Stimulated activated memory B cell treated with anti-CD40 and anti-IgM and Interleukin-4, amounts not matched to agents 10 μg/mL and 1 μg/mL and 100 μg/mL, for 72 hours (primary cell): ENCODE measurements around the gene KIF1C.

Experiments used
- ATAC-seq: fragments of 150-1000 bp; cut with Tn5 transposase; 2 replicates; pipeline ENCODE4 v1.10.0; 2021
- H3K27ac Mint-ChIP-seq: one replicate; pipeline ENCODE4 v1.8.0; 2022; ENCODE audit warnings: mild to moderate bottlenecking, mixed read lengths
- H3K27me3 Mint-ChIP-seq: one replicate; pipeline ENCODE4 v1.8.0; 2022; ENCODE audit warnings: mixed read lengths
- H3K36me3 Mint-ChIP-seq: one replicate; pipeline ENCODE4 v1.8.0; 2022; ENCODE audit warnings: mixed read lengths
- H3K4me1 Mint-ChIP-seq: one replicate; pipeline ENCODE4 v1.8.0; 2022; ENCODE audit warnings: mixed read lengths
- H3K4me3 Mint-ChIP-seq: one replicate; pipeline ENCODE4 v1.8.0; 2022; ENCODE audit warnings: mild to moderate bottlenecking, moderate library complexity, mixed read lengths
- H3K9me3 Mint-ChIP-seq: one replicate; pipeline ENCODE4 v1.8.0; 2022; ENCODE audit warnings: mixed read lengths

Gene KIF1C

GRCh38 chr17:4997302-4998026, at the start of gene KIF1C, which contains the start of gene INCA1:
KIF1C (plus strand) TSS chr17:4997950; CDS start chr17:5000247, 2,297 bp downstream.
INCA1 (minus strand) TSS chr17:4997522; CDS start chr17:4994437, 3,085 bp downstream.
- H3K27me3 Mint-ChIP-seq, result peaks cover 10% of the 10 kb centered on the region
- H3K9me3 Mint-ChIP-seq, result no peaks in the 10 kb centered on the region
- H3K4me1 Mint-ChIP-seq, result peaks cover 34% of the 10 kb centered on the region
- H3K27ac Mint-ChIP-seq, result peak within 1 kb of the TSS; percentile 85
- ATAC-seq, result peak; percentile 96
- H3K36me3 Mint-ChIP-seq, result peaks cover 23% of the 10 kb centered on the region
- peak within 1 kb of the TSS; percentile 97 for H3K4me3 Mint-ChIP-seq

- H3K27ac Mint-ChIP-seq, result peak within 1 kb of the TSS; percentile 92
- H3K27me3 Mint-ChIP-seq, result no peaks in the 10 kb centered on the region
- no peaks in the 10 kb centered on the region for H3K9me3 Mint-ChIP-seq
- peaks cover 40% of the 10 kb centered on the region for H3K36me3 Mint-ChIP-seq
- H3K4me1 Mint-ChIP-seq, result peaks cover 63% of the 10 kb centered on the region
- peak; percentile 62 for ATAC-seq
- peak within 1 kb of the TSS; percentile 95 for H3K4me3 Mint-ChIP-seq
These were observed 49.4 kb upstream of the KIF1C start, which contains the start of gene PFN1 for GRCh38 chr17:4948166-4948930. PFN1 (minus strand) TSS chr17:4948530; CDS start chr17:4948394, 136 bp downstream.

GRCh38 chr17:4948931-4949320, 48.8 kb upstream of the KIF1C start:
- H3K4me1 Mint-ChIP-seq, result peaks cover 57% of the 10 kb centered on the region
- H3K36me3 Mint-ChIP-seq, result peaks cover 37% of the 10 kb centered on the region
- peak overlapping the region; percentile 92 for H3K27ac Mint-ChIP-seq
- H3K9me3 Mint-ChIP-seq, result no peaks in the 10 kb centered on the region
- H3K4me3 Mint-ChIP-seq, result peak overlapping the region; percentile 95
- no peaks in the 10 kb centered on the region for H3K27me3 Mint-ChIP-seq
- ATAC-seq, result peak; percentile 79

GRCh38 chr17:4949321-4950074, 48.3 kb upstream of the KIF1C start:
- peak overlapping the region; percentile 92 for H3K27ac Mint-ChIP-seq
- ATAC-seq, result peak; percentile 62
- H3K4me1 Mint-ChIP-seq, result peaks cover 52% of the 10 kb centered on the region
- peaks cover 31% of the 10 kb centered on the region for H3K36me3 Mint-ChIP-seq
- peak overlapping the region; percentile 95 for H3K4me3 Mint-ChIP-seq
- H3K27me3 Mint-ChIP-seq, result no peaks in the 10 kb centered on the region
- H3K9me3 Mint-ChIP-seq, result no peaks in the 10 kb centered on the region

GRCh38 chr17:4950075-4950745, 47.5 kb upstream of the KIF1C start:
- ATAC-seq, result no peak
- no peaks in the 10 kb centered on the region for H3K9me3 Mint-ChIP-seq
- H3K4me1 Mint-ChIP-seq, result peaks cover 44% of the 10 kb centered on the region
- H3K36me3 Mint-ChIP-seq, result peaks cover 24% of the 10 kb centered on the region
- peak overlapping the region; percentile 87 for H3K4me3 Mint-ChIP-seq
- H3K27me3 Mint-ChIP-seq, result no peaks in the 10 kb centered on the region
- peak overlapping the region; percentile 92 for H3K27ac Mint-ChIP-seq

GRCh38 chr17:4950746-4951204, 47.0 kb upstream of the KIF1C start, which contains the start of gene ENO3:
ENO3 (plus strand) TSS chr17:4951119; CDS start chr17:4951830, 711 bp downstream.
- peak within 1 kb of the TSS; percentile 87 for H3K4me3 Mint-ChIP-seq
- no peaks in the 10 kb centered on the region for H3K9me3 Mint-ChIP-seq
- ATAC-seq, result no peak
- no peaks in the 10 kb centered on the region for H3K27me3 Mint-ChIP-seq
- peaks cover 22% of the 10 kb centered on the region for H3K36me3 Mint-ChIP-seq
- peaks cover 39% of the 10 kb centered on the region for H3K4me1 Mint-ChIP-seq
- peak within 1 kb of the TSS; percentile 92 for H3K27ac Mint-ChIP-seq

GRCh38 chr17:4951486-4951885, 46.3 kb upstream of the KIF1C start:
- no peaks in the 10 kb centered on the region for H3K9me3 Mint-ChIP-seq
- no peak for ATAC-seq
- H3K4me1 Mint-ChIP-seq, result peaks cover 33% of the 10 kb centered on the region
- H3K27ac Mint-ChIP-seq, result peak overlapping the region; percentile 92
- H3K4me3 Mint-ChIP-seq, result peak overlapping the region; percentile 87
- no peaks in the 10 kb centered on the region for H3K27me3 Mint-ChIP-seq
- H3K36me3 Mint-ChIP-seq, result peaks cover 23% of the 10 kb centered on the region

GRCh38 chr17:4953451-4953961, 44.2 kb upstream of the KIF1C start:
- peaks cover 23% of the 10 kb centered on the region for H3K36me3 Mint-ChIP-seq
- ATAC-seq, result no peak
- H3K4me1 Mint-ChIP-seq, result peaks cover 31% of the 10 kb centered on the region
- H3K27ac Mint-ChIP-seq, result no peak overlapping the region
- H3K4me3 Mint-ChIP-seq, result no peak overlapping the region
- no peaks in the 10 kb centered on the region for H3K9me3 Mint-ChIP-seq
- H3K27me3 Mint-ChIP-seq, result no peaks in the 10 kb centered on the region

GRCh38 chr17:4955091-4955490, 42.7 kb upstream of the KIF1C start:
- Mint-ChIP-seq H3K27ac (no peak overlapping the region), H3K36me3 (peaks cover 35% of the 10 kb centered on the region), H3K4me1 (peaks cover 32% of the 10 kb centered on the region), H3K9me3 (no peaks in the 10 kb centered on the region), H3K4me3 (no peak overlapping the region), H3K27me3 (no peaks in the 10 kb centered on the region)
- no peak for ATAC-seq

GRCh38 chr17:4956493-4957061, 41.2 kb upstream of the KIF1C start:
- no peaks in the 10 kb centered on the region for H3K9me3 Mint-ChIP-seq
- ATAC-seq, result no peak
- no peak overlapping the region for H3K4me3 Mint-ChIP-seq
- peak overlapping the region; percentile 54 for H3K27ac Mint-ChIP-seq
- peaks cover 44% of the 10 kb centered on the region for H3K36me3 Mint-ChIP-seq
- no peaks in the 10 kb centered on the region for H3K27me3 Mint-ChIP-seq
- H3K4me1 Mint-ChIP-seq, result peaks cover 18% of the 10 kb centered on the region

- no peaks in the 10 kb centered on the region for H3K9me3 Mint-ChIP-seq
- H3K36me3 Mint-ChIP-seq, result peaks cover 44% of the 10 kb centered on the region
- H3K27me3 Mint-ChIP-seq, result no peaks in the 10 kb centered on the region
- no peak overlapping the region for H3K27ac Mint-ChIP-seq
- ATAC-seq, result no peak
- peaks cover 12% of the 10 kb centered on the region for H3K4me1 Mint-ChIP-seq
- H3K4me3 Mint-ChIP-seq, result no peak overlapping the region
These were observed 39.6 kb upstream of the KIF1C start for GRCh38 chr17:4958102-4958501.

- Mint-ChIP-seq H3K9me3 (no peaks in the 10 kb centered on the region), H3K4me1 (peaks cover 12% of the 10 kb centered on the region), H3K27me3 (no peaks in the 10 kb centered on the region), H3K4me3 (no peak overlapping the region), H3K36me3 (peaks cover 44% of the 10 kb centered on the region), H3K27ac (peak overlapping the region; percentile 39)
- ATAC-seq, result no peak
These were observed 38.3 kb upstream of the KIF1C start for GRCh38 chr17:4959261-4959965.

- Mint-ChIP-seq H3K4me3 (no peak overlapping the region), H3K4me1 (peaks cover 17% of the 10 kb centered on the region), H3K27me3 (no peaks in the 10 kb centered on the region), H3K27ac (no peak overlapping the region), H3K9me3 (no peaks in the 10 kb centered on the region), H3K36me3 (peaks cover 48% of the 10 kb centered on the region)
- ATAC-seq, result no peak
These were observed 37.3 kb upstream of the KIF1C start for GRCh38 chr17:4960279-4960922.
